ENCODE results near the gene KIF3A. TPM values are rescaled to one million over a fixed set of nuclear protein-coding genes. Genes with fewer than 3 reads are reported as not detected.
A peak's percentile ranks its signal among the peaks of the same experiment; 100 is the strongest.

The KIF3A gene
- total RNA-seq, 1 donor from 2014 or later = 7.0 TPM

DNA sequence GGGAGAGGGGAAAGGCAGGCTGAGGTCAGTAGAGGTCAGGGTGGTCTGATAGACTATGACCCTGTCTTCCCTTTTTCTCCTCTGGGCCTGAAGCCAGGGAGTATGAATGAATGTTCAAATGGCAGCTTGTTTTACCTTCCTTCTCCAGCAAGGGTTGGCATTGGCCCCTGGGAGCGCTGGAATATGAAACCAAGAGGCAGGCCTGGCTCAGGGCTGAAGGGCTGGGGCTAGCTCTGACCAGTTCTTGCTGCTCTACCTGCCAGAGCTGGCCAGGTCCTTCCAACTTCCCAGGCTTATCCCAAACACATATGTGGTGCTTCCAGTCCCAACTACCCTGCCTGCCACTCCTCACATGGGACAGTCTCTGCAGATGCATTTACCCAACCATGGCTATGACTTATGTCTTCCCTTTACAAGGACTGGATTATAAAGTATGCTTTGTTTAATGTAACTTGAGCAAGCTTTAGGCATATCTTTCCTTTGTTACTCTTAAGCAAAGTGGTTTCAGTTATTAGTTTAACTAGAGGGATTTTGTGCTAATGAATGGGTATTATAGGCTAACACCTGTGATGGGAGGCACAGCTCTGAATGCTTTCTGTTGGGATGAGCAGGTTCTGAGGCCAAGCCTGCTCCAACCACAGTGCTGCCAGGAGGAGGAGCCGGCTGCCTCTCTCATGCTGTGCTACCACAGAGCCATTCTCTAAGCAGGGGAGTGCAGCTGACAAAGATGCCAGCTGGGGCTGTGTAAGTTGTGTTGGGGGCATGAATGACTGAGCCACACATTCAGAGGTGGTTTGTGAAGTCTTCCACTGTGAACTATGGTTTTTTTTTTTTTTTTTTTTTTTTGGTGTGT is 16.0 kb upstream of the KIF3A start:
- no peak for DNase-seq

- no peak for DNase-seq
These were observed 15.3 kb upstream of the KIF3A start for GRCh38 chr5:132752581-132753125.

DNA sequence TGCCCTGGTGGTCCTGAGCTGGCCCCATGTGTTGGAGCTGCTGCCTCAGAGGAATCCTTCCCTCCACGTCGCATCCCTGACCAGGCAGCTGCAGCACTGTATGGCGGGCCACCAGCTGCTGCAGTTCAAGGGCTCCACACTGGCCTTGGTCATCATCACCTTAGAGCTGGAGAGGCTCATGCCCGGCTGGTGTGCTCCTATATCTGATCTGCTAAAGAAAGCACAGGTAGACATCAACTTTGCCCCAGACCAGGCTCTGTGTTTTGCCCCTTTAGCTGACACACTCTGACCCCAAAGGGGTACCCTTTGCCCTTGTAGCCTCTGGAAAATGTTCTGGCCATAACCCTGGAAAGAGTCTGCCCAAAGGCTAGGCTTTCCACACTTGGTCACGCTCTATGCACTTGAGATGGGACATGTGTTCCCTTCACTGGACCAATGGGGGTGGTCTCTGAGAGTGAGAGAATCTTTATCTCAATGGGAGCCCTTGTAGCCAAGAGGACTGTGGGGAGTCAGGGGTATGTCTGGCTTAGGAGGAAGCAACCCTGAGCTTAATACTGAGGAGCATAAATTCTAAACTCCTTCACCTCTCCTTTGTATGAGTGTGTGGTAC is 14.7 kb upstream of the KIF3A start:
- no peak for DNase-seq

- DNase-seq = no peak
These were observed 14.1 kb upstream of the KIF3A start for GRCh38 chr5:132751444-132751843.

DNA sequence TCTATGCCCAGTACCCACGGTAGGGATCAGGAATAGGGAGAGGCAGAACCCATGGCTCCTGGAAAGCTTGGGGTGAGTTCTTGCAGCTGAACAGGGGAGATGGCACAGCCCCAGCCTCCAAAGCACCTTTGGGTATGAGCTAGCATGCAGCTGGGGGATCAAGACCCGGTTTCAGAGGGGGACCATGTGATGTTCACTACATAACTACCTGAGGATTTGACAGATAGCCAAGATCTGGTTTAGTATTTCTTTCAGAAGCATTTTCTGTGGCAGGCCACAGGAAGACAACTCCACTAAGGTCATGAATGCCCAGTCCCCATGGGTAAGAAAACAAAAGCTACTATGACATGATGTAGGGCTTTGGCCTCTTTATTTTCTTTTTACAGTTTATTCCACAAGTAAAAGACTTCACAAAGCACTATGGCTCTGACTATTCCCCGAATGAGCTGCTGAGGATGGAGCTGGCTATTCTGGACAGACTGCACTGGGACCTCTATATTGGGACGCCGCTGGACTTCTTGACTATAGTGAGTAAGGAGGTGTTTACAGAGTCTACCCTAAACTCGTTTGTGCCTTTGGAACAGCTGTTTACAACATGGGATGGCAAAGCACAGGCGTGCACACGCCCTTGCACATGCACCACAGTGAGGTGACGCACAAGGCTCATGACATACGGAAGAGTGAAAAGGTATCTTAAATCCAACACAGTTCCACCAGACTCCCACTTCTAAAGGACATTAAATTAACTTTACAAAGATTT is 13.3 kb upstream of the KIF3A start:
- no peak for DNase-seq

GRCh38 chr5:132749506-132749905 is 12.2 kb upstream of the KIF3A start:
- DNase-seq = no peak

GRCh38 chr5:132748522-132749000 is 11.2 kb upstream of the KIF3A start:
- DNase-seq = no peak

GRCh38 chr5:132747616-132748440 is 10.5 kb upstream of the KIF3A start:
- DNase-seq = no peak

- DNase-seq = peak; percentile 66
These were observed 9.7 kb upstream of the KIF3A start, which contains the start of gene CCNI2 for GRCh38 chr5:132746954-132747615. CCNI2 (plus strand) TSS chr5:132747426; CDS start chr5:132747496, 70 bp downstream.

DNA sequence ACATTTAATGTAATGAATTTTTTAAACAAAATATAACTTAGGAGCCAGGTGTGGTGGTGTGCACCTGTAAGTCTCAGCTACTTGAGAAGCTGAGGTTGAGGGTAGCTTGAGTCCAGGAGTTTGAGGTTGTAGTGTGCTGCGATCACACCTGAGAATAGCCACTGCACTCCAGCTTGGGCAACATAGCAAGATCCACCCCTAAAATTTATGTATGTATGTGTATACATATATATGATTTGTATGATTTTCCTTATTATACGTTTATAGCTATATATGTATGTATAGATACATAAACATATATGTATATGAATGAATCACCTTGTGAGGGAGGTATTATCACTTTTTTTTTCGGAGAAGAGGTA is 9.2 kb upstream of the KIF3A start:
- DNase-seq = no peak

- DNase-seq = no peak
These were observed 7.3 kb upstream of the KIF3A start for GRCh38 chr5:132744659-132745058.

- no peak for DNase-seq
These were observed 5.3 kb upstream of the KIF3A start for GRCh38 chr5:132742626-132743025.

GRCh38 chr5:132742158-132742557 is 4.8 kb upstream of the KIF3A start:
- DNase-seq = no peak

DNA sequence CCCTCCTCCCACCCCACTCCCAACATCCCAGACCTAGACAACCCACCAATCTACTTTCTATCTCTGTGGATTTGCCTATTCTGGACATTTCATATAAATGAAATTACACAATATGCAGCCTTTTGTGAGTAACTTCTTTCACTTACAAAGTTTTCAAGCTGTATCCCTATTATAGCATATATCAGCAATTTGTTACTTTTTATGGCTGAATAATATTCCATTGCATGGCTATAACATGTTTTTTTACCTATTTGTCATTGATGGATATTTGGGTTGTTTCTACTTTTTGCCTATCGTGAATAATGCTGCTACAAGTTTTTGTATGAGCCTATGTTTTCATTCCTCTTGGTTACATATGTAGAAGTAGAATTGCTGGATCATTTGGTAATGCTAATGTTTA is 1.9 kb upstream of the KIF3A start:
- no peak for DNase-seq

DNA sequence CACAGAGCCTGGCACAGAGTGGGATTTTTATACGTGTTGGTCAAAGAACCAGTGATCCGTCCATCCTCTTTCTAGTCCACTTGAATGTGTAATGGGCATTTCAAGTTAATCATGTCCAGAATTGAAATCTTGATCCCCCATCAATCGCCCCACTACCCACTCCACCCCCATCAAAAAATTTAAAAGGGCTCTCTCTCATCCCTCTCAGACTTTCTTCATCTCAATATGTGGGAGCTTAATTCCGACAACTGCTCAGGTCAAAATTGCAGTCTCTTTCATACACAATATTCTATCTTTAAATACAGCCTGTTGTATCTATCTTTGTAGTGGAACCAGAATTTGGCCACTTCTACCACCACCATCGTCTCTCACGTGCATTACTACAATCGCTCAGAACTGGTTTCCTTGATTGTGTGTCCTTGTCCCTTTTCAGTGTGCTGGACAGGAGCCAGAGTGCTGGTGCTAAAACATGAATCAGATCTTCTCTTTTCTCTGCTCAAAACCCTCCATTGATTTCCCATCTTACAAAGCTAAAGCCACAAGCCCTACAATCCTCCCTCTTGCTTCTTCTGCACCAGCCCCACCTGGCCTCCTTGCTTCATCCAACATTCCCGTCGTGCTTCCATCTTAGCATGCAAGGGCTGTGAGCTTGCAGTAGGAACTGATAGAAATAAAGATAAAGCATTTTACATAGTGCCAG is 786 bp upstream of the KIF3A start:
- DNase-seq = no peak

DNA sequence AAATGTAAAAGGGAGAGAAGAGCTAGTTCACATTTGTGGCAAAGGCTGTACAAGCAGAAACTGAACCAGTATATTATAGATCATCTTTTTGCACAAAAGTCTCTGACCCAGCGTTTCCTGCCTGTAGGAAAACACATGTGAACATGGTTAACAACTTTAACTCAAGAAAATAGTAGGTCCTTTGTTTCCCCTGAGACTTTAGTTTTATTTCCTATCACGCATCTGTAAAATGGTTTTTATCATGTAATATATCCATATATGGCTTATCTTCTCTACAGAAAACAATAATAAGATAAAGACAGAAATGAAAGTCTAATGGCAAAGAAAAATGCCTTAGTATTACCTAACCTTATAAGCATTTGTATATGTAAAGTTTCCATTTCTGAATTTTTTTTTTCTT is 2.7 kb downstream of the KIF3A start:
- no peak for DNase-seq

GRCh38 chr5:132733499-132734148 is 3.7 kb downstream of the KIF3A start:
- DNase-seq = no peak

DNA sequence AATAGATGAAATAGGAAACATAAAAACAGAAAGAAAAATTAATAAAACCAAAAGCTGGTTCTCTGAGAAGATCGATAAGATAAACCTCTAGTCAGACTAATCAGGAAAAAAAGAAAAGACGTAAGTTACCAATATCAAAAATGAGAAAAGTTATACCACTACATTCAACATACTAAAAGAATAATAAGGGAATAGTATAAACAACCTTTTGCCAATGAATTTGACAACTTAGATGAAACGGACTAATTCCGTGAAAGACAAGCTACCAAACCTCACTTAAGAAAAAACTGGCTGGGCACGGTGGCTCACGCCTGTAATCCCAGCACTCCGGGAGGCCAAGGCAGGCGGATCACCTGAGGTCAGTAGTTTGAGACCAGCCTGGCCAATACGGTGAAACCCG is 7.5 kb downstream of the KIF3A start:
- DNase-seq = no peak

- no peak for DNase-seq
These were observed 11.6 kb downstream of the KIF3A start for GRCh38 chr5:132725745-132726144.

DNA sequence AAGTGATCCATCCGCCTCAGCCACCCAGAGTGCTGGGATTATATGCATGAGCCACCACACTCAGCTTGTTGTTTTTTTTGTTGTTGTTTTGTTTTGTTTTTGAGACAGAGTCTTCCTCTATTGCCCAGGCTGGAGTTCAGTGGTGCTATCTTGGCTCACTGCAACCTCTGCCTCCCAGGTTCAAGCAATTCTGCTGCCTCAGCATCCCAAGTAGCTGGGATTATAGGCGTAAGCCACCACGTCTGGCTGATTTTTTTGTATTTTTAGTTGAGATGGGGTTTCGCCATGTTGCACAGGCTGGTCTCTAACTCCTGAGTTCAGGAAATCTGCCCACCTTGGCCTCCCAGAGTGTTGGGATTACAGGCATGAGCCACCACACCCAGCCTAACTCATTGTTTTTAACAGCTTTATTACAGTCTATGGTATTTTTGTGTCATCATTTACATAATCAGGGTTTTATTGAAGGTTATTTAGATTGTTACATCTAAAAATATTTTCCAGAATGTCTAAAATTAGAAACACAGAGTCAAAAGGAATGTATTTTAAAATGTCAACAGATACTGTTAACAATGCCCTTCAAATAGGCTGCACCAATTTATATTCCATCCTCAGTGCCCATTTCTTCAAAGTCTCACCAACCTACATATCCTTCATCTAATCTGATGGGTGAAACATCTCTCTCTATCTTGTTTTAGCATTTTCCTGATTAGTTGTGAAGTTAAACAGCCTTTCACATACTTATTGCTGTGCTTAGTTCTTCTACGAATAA is 18.6 kb downstream of the KIF3A start:
- DNase-seq = no peak

All from dermis blood vessel endothelial cell (primary cell).